SK-N-SH (cell line): ENCODE results near the gene SPSB1.

Source experiments
- EP300 ChIP-seq, 2 experiments: IDR thresholded peaks; 2 replicates each; pipeline versions ENCODE4 v1.4.0 to v1.6.1; 2012; ENCODE audit warnings: borderline replicate concordance in 1 of 2, low read depth in 1 of 2, low read length in 1 of 2
- FOXJ3 ChIP-seq: sonication (generic); formaldehyde crosslinking; IDR thresholded peaks from 2 replicates; pipeline ENCODE4 v1.5.1; 2020; ENCODE audit warnings: mild to moderate bottlenecking, missing genetic modification reagents
- FOXM1 ChIP-seq: IDR thresholded peaks from 2 replicates; pipeline ENCODE4 v1.4.0; 2012; ENCODE audit warnings: low read depth, mild to moderate bottlenecking
- GABPA ChIP-seq: IDR thresholded peaks from 2 replicates; pipeline ENCODE4 v1.4.0; 2012; ENCODE audit warnings: low read depth, mild to moderate bottlenecking
- MXI1 ChIP-seq: IDR thresholded peaks from 2 replicates; pipeline ENCODE4 v1.6.1; 2012; ENCODE audit warnings: mild to moderate bottlenecking, low read depth, low read length, improper control_type of control experiment
- POLR2AphosphoS5 ChIP-seq: IDR thresholded peaks from 2 replicates; pipeline ENCODE4 v1.6.1; 2012; ENCODE audit warnings: low read depth, low read length
- RAD21 ChIP-seq: IDR thresholded peaks from 2 replicates; pipeline ENCODE4 v1.6.1; 2012; ENCODE audit warnings: mild to moderate bottlenecking, low read length
- YY1 ChIP-seq: IDR thresholded peaks from 2 replicates; pipeline ENCODE4 v1.4.0; 2012; ENCODE audit warnings: low read depth, mild to moderate bottlenecking
- TF ChIP-seq, protein P1 (sequence below): fragments of 200-600 bp; sonication (generic); IDR thresholded peaks from 2 replicates; pipeline ENCODE4 v1.6.1; 2017; ENCODE audit warnings: antibody characterized with exemption, mild to moderate bottlenecking, moderate library complexity
- TF ChIP-seq, protein P2 (sequence below): IDR thresholded peaks from 2 replicates; pipeline ENCODE4 v1.6.1; 2012; ENCODE audit warnings: mild to moderate bottlenecking, low read depth, low read length, moderate library complexity
- TF ChIP-seq, protein P3 (sequence below): IDR thresholded peaks from 2 replicates; pipeline ENCODE4 v1.4.0; 2012; ENCODE audit warnings: low read depth

DNA sequence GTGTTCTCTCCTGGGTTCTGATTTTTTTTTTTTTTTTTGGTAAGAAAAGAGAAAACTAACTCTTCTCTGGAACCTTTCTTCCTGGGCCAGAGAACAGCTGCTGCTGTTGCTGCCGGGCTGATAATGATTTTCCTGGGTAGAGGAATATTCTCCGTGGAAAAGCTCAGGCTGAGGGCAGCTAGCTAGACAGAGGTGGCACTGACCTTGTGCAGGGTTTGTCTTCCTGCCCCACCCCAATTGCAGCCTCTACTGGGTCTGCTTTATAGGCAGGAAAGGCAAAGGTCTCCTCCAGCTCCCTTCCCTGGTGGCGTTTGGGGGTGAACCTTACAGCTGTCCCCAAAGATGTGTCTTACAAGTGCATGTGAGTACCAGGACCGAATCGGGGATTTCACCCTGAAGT, 79.3 kb downstream of the SPSB1 start:
- TF ChIP-seq, protein P1, sequence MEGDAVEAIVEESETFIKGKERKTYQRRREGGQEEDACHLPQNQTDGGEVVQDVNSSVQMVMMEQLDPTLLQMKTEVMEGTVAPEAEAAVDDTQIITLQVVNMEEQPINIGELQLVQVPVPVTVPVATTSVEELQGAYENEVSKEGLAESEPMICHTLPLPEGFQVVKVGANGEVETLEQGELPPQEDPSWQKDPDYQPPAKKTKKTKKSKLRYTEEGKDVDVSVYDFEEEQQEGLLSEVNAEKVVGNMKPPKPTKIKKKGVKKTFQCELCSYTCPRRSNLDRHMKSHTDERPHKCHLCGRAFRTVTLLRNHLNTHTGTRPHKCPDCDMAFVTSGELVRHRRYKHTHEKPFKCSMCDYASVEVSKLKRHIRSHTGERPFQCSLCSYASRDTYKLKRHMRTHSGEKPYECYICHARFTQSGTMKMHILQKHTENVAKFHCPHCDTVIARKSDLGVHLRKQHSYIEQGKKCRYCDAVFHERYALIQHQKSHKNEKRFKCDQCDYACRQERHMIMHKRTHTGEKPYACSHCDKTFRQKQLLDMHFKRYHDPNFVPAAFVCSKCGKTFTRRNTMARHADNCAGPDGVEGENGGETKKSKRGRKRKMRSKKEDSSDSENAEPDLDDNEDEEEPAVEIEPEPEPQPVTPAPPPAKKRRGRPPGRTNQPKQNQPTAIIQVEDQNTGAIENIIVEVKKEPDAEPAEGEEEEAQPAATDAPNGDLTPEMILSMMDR: no peak
- TF ChIP-seq FOXM1 (no peak), MXI1 (no peak), RAD21 (no peak), EP300 (IDR thresholded peaks at IDR 0.05; ENCODE audit: borderline replicate concordance in 1 of 2, low read depth in 1 of 2, low read length in 1 of 2) (no peak), FOXJ3 (CRISPR knock-in tag) (no peak), GABPA (no peak), YY1 (no peak), POLR2AphosphoS5 (no peak)
- TF ChIP-seq, protein P2, sequence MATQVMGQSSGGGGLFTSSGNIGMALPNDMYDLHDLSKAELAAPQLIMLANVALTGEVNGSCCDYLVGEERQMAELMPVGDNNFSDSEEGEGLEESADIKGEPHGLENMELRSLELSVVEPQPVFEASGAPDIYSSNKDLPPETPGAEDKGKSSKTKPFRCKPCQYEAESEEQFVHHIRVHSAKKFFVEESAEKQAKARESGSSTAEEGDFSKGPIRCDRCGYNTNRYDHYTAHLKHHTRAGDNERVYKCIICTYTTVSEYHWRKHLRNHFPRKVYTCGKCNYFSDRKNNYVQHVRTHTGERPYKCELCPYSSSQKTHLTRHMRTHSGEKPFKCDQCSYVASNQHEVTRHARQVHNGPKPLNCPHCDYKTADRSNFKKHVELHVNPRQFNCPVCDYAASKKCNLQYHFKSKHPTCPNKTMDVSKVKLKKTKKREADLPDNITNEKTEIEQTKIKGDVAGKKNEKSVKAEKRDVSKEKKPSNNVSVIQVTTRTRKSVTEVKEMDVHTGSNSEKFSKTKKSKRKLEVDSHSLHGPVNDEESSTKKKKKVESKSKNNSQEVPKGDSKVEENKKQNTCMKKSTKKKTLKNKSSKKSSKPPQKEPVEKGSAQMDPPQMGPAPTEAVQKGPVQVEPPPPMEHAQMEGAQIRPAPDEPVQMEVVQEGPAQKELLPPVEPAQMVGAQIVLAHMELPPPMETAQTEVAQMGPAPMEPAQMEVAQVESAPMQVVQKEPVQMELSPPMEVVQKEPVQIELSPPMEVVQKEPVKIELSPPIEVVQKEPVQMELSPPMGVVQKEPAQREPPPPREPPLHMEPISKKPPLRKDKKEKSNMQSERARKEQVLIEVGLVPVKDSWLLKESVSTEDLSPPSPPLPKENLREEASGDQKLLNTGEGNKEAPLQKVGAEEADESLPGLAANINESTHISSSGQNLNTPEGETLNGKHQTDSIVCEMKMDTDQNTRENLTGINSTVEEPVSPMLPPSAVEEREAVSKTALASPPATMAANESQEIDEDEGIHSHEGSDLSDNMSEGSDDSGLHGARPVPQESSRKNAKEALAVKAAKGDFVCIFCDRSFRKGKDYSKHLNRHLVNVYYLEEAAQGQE: no peak
- TF ChIP-seq, protein P3, sequence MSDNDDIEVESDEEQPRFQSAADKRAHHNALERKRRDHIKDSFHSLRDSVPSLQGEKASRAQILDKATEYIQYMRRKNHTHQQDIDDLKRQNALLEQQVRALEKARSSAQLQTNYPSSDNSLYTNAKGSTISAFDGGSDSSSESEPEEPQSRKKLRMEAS: no peak
